Upper lobe of left lung (tissue), 6 donors: ENCODE data around the gene C2orf80. TPM values are rescaled to one million over a fixed set of nuclear protein-coding genes. Genes with fewer than 3 reads are reported as not detected.
"Not testable (repeated sequence)": the region's sequence is repeated elsewhere in the genome, so short reads cannot be mapped to it uniquely, and the experiment has no call there.

Source experiments
- ATAC-seq, 2 donors: fragments of 200-7000 bp; cut with Tn5 transposase; one replicate each; pipeline ENCODE4 v1.9.1; 2022; ENCODE audit warnings: mild to moderate bottlenecking in 2 of 2, moderate library complexity in 2 of 2; ENCODE audit not compliant: low FRiP score in 2 of 2
- DNase-seq, 2 donors: peaks; one replicate each; pipeline ENCODE4 v3.0.0-alpha.2; 2019 to 2020
- H3K27ac ChIP-seq, 4 donors: fragments of 200-600 bp; sonication (generic); one replicate each; pipeline ENCODE4 v1.5.1; 2016 to 2019
- H3K27me3 ChIP-seq, 4 donors: fragments of 200-600 bp; sonication (generic); one replicate each; pipeline ENCODE4 v1.5.1; 2017 to 2019
- H3K36me3 ChIP-seq, 4 donors: fragments of 200-600 bp; sonication (generic); one replicate each; pipeline ENCODE4 v1.5.1; 2016 to 2019
- H3K4me1 ChIP-seq, 4 donors: fragments of 200-600 bp; sonication (generic); one replicate each; pipeline ENCODE4 v1.5.1; 2018 to 2019
- H3K4me3 ChIP-seq, 4 donors: fragments of 200-600 bp; sonication (generic); one replicate each; pipeline ENCODE4 v1.5.1; 2017 to 2019; ENCODE audit warnings: mild to moderate bottlenecking in 2 of 4, moderate library complexity in 1 of 4
- H3K9me3 ChIP-seq, 4 donors: fragments of 200-600 bp; sonication (generic); one replicate each; pipeline ENCODE4 v1.5.1; 2018 to 2019
- CTCF ChIP-seq, 6 experiments: fragments of 450-650 bp in 4 of 6; fragments of 200-600 bp in 2 of 6; sonication (generic) in 2 of 6; IDR thresholded peaks; one replicate each; pipeline ENCODE4 v1.5.1; 2016 to 2019; ENCODE audit warnings: antibody characterized with exemption in 6 of 6
- EP300 ChIP-seq, 4 donors: sonication (generic); formaldehyde crosslinking; IDR thresholded peaks; one replicate each; pipeline ENCODE4 v1.5.1; 2017; ENCODE audit warnings: antibody characterized with exemption in 4 of 4, control low read depth in 2 of 4
- POLR2A ChIP-seq, 4 donors: fragments of 450-650 bp; IDR thresholded peaks; one replicate each; pipeline ENCODE4 v1.5.1; 2016 to 2017; ENCODE audit warnings: antibody characterized with exemption in 4 of 4, mild to moderate bottlenecking in 2 of 4
- POLR2AphosphoS5 ChIP-seq, 2 donors: sonication (generic); formaldehyde crosslinking; IDR thresholded peaks; one replicate each; pipeline ENCODE4 v1.5.1; 2017; ENCODE audit warnings: antibody characterized with exemption in 2 of 2
- WGBS, 2 donors: methylation state at CpG; one replicate each; pipeline ENCODE4 v1.1.5; 2017 to 2018; 5-methylcytosine and 5-hydroxymethylcytosine counted together
- total RNA-seq, 6 donors: library from RNA; depleted of rRNA in 4 of 6; stranded (reverse); fragments of >200 nt in 4 of 6; gene quantifications; one replicate each; pipeline versions ENCODE4 v1.1.0 to v1.2.1, GENCODE V29; 2016 to 2021
- donor health status: DM: no; HTN: no; CAD: no; lungs with moderate emphysema.
- donor health status: DM: no; HTN: yes; CAD: no; lungs with severe emphysema.

Gene C2orf80
- total RNA-seq, 6 donors from 2014 or later: not detected

DNA sequence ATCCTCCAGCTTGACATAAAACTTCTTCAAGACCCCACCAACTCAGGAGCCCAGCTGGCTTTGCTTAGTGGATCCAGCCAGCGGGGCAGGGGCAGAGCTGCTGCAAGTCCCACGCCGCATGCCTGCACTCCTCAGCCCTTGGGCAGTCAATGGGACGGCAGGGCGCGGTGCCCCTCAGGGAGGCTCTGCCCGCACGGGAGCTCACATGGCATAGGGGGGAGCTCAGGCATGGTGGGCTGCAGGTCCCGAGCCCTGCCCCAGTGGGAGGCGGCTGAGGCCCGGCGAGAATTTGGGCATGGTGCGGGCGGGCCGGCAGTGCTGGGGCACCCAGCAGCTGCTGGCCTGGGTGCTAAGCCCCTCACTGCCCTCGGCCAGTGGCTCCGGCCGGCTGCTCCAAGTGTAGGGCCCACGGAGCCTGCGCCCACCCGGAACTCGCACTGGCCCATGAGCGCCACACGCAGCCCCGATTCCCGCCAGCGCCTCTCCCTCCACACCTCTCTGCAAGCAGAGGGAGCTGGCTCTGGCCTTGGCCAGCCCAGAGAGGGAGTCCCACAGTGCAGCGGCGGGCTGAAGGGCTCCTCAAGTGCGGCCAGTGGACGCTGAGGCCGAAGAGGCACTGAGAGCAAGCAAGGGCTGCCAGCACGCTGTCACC is 37.9 kb upstream of the C2orf80 start:
- no peaks in the 10 kb centered on the region for H3K27me3 ChIP-seq
- 95% methylated on average over 4 to 22 of the region's 33 CpGs for WGBS, 2 donors
- no peak overlapping the region for H3K27ac ChIP-seq
- H3K4me1 ChIP-seq: peaks cover 0 to 3% (median 0%) of the 10 kb centered on the region in 4 donors
- no peaks in the 10 kb centered on the region for H3K36me3 ChIP-seq
- H3K9me3 ChIP-seq: peaks cover 0 to 7% (median 2%) of the 10 kb centered on the region in 4 donors
- DNase-seq (peak in 1 of 2 donors; percentile 72), ATAC-seq (peak; percentile 23 to 40)
- no peak for TF ChIP-seq POLR2A (IDR thresholded peaks at IDR 0.05)
- TF ChIP-seq CTCF (IDR thresholded peaks at IDR 0.05): no peak
- no peak for TF ChIP-seq EP300 (IDR thresholded peaks at IDR 0.05)
- no peak for TF ChIP-seq POLR2AphosphoS5 (IDR thresholded peaks at IDR 0.05)
- H3K4me3 ChIP-seq: no peak overlapping the region

DNA sequence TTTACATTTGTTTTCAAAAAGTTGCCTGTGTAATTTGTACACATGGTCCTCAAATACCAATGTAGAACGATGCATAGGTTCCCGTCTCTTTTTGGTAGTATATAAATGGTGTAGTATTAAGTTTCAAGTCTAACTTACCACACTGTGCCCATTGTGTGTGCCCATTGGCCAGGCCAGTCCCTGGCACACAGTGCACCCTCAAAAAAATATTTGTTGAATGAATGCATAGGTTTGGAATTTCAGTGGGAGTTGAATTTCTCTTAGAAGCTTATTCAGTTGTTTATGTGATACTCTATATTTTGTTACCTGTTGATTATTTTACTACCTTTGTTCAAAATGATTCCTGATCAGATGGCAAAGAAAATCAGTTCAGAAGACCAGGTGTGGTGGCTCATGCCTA is 35.0 kb upstream of the C2orf80 start:
- H3K4me3 ChIP-seq: no peak overlapping the region
- no peak for DNase-seq
- WGBS, 2 donors: 75 to 91% methylated on average over 2 of the region's 2 CpGs

DNA sequence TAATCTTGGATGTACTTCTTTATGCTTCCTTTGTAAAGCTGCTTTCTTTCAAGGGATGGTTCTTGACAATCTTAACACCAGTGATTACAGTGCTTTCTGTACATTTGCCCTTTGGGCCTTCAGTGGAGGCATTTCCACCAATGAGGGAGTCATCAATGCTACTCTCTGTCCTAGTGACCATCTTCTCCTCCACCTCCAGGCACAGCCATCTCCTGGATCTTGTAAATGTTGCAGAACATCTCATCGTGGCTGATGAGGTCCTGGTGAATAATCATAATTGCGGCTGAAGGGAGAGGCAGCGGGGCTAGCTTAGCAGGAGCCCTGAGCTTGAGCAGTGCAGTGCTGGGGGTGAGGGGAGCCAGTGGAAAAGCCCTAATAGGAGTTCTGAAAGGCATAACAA is 32.5 kb upstream of the C2orf80 start:
- no peaks in the 10 kb centered on the region for H3K4me1 ChIP-seq
- no peak overlapping the region for H3K4me3 ChIP-seq
- DNase-seq (no peak), ATAC-seq (no peak)
- H3K36me3 ChIP-seq: no peaks in the 10 kb centered on the region
- H3K27ac ChIP-seq: no peak overlapping the region
- no peaks in the 10 kb centered on the region for H3K27me3 ChIP-seq
- H3K9me3 ChIP-seq: no peaks in the 10 kb centered on the region
- TF ChIP-seq POLR2A (IDR thresholded peaks at IDR 0.05): no peak
- TF ChIP-seq POLR2AphosphoS5 (IDR thresholded peaks at IDR 0.05): no peak
- no peak for TF ChIP-seq CTCF (IDR thresholded peaks at IDR 0.05)
- no peak for TF ChIP-seq EP300 (IDR thresholded peaks at IDR 0.05)
- WGBS, 2 donors: 92 to 94% methylated on average over 3 of the region's 3 CpGs

More for the DNA sequence above, 35.0 kb upstream of the C2orf80 start:
- TF ChIP-seq POLR2A (IDR thresholded peaks at IDR 0.05) (no peak), CTCF (IDR thresholded peaks at IDR 0.05) (no peak), EP300 (IDR thresholded peaks at IDR 0.05) (no peak)
- ATAC-seq: no peak
- no peaks in the 10 kb centered on the region for H3K27me3 ChIP-seq
- H3K27ac ChIP-seq: no peak overlapping the region
- H3K9me3 ChIP-seq: no peaks in the 10 kb centered on the region
- no peaks in the 10 kb centered on the region for H3K36me3 ChIP-seq
- H3K4me1 ChIP-seq: peaks cover 0 to 3% (median 0%) of the 10 kb centered on the region in 4 donors

GRCh38 chr2:208221873-208222272 is 32.0 kb upstream of the C2orf80 start:
- not testable (repeated sequence) for ATAC-seq, H3K4me3 ChIP-seq, H3K27ac ChIP-seq, H3K27me3 ChIP-seq, H3K4me1 ChIP-seq, DNase-seq, H3K36me3 ChIP-seq, H3K9me3 ChIP-seq
- WGBS, 2 donors: 88% methylated on average over 3 of the region's 3 CpGs; no CpG with 5 or more reads in 1 of the 2 donors

DNA sequence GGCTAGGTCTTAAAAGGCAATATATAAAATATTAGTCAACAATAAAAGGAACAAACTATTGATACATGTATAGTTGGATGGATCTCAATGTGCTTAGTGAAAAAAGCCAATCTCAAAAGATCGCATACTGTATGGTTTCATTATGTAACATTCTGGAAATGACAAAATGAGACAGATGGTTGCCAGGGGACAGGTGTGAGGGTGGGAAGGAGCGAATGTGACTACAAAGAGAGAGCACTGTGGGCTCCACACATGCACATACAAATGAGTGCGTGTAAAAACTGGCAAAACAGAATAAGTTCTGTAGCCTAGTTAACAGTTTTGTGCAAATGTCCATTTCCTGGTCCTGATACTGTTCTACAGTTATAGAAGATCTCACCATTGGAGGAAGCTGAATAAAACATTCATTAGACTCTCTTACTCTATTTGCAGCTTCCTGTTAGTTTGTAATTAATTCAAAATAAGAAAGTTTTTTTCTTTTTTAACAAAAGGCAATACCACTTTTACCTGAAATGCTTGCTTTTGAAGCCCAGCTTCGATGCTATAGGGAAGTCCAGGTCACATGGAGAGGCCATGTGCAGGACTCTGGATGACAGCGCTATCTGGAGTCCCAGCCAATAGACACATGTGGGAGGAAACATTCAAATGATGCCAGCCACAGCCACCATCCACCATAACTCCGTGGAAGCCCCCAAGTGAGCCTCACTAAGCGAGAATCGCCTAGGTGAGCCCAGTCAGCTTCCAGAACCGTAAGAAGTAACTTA is 21.0 kb upstream of the C2orf80 start:
- Histone ChIP-seq H3K9me3 (no peaks in the 10 kb centered on the region), H3K27ac (no peak overlapping the region), H3K27me3 (no peaks in the 10 kb centered on the region), H3K4me1 (no peaks in the 10 kb centered on the region), H3K4me3 (no peak overlapping the region), H3K36me3 (no peaks in the 10 kb centered on the region)
- DNase-seq (no peak), ATAC-seq (no peak)
- 92% methylated on average over 9 of the region's 9 CpGs for WGBS, 2 donors
- TF ChIP-seq CTCF (IDR thresholded peaks at IDR 0.05): no peak
- TF ChIP-seq POLR2AphosphoS5 (IDR thresholded peaks at IDR 0.05): no peak
- no peak for TF ChIP-seq EP300 (IDR thresholded peaks at IDR 0.05)
- no peak for TF ChIP-seq POLR2A (IDR thresholded peaks at IDR 0.05)
